ENCODE results near the gene APOA4. TPM values are rescaled to one million over a fixed set of nuclear protein-coding genes. Genes with fewer than 3 reads are reported as not detected.

The APOA4 gene
- total and polyA plus RNA-seq, 9 of the 15 experiments (the other 6 are each of a cell fraction or from before 2014, with no cell fraction given) = 0.07 TPM; not detected in 8

GRCh38 chr11:116772443-116773202 is 50.5 kb downstream of the APOA4 start, which contains the start of gene BUD13 (continued):
- TF ChIP-seq ATF3 (IDR thresholded peaks at IDR 0.05) (no peak), ATF3 (CRISPR knock-in tag; conservative IDR thresholded peaks at IDR 0.05) (0 out of 2 replicates have a peak, but pooled peaks have one; percentile 30), ARID4B (CRISPR knock-in tag; IDR thresholded peaks at IDR 0.05) (peak; percentile 88), ZNF668 (CRISPR knock-in tag; IDR thresholded peaks at IDR 0.05) (no peak), ZBTB12 (CRISPR knock-in tag; IDR thresholded peaks at IDR 0.05) (no peak), ZNF740 (CRISPR knock-in tag; IDR thresholded peaks at IDR 0.05) (peak; percentile 65; the same call in 1 of the 2 replicates), ZNF740 (tag; IDR thresholded peaks at IDR 0.05) (no peak), MNT (conservative IDR thresholded peaks at IDR 0.05) (peak; percentile 26 to 77; a peak in 2 of 4 replicates), HES1 (IDR thresholded peaks at IDR 0.05; ENCODE audit: low read depth) (no peak), NR4A1 (CRISPR knock-in tag; IDR thresholded peaks at IDR 0.05) (no peak), NR4A1 (tag; IDR thresholded peaks at IDR 0.05) (no peak), ZNF583 (CRISPR knock-in tag; IDR thresholded peaks at IDR 0.05) (no peak), NFIC (IDR thresholded peaks at IDR 0.05) (peak; percentile 42)
